ENCODE measurements around the gene DMKN. TPM values are rescaled to one million over a fixed set of nuclear protein-coding genes. Genes with fewer than 3 reads are reported as not detected.

DMKN gene
- total RNA-seq, 3 donors from 2014 or later (not counting 1 experiment from before 2014, with no cell fraction given) = 10.7 to 15.3 (median 11.3) TPM

DNA sequence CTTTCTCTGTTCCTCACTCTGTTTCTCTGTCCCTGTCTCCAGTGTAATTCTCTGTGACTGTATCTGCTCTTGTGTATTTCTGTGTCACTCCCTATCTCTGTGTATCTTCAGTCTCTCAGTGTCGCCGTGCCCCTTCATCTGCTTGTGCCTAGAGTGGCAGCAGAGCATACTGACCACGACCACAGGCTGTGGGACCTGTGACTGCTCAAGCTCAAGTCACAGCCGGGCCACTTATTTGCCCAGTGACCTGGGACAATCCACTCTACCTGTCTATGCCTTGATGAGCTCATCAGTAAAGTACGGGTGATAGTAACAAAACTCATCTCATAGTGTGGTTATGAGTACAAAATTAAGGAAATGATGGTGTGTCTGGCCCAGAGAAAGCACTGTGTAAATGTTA is 40.6 kb upstream of the DMKN start:
- H3K4me1 ChIP-seq (ENCODE audit: control insufficient read depth, insufficient read depth, low read length) = peaks cover 20% of the 10 kb centered on the region
- H3K9me3 ChIP-seq (ENCODE audit: control insufficient read depth, insufficient read depth, low read length) = no peaks in the 10 kb centered on the region
- DNase-seq = no peak
- Mint-ChIP-seq H3K36me3 (no peaks in the 10 kb centered on the region), H3K4me1 (peaks cover 8 to 30% of the 10 kb centered on the region in 2 donors), H3K27ac (no peak overlapping the region), H3K4me3 (no peak overlapping the region), H3K27me3 (ENCODE audit: low read depth in 2 of 2) (peaks cover 0 to 29% of the 10 kb centered on the region in 2 donors), H3K9me3 (no peaks in the 10 kb centered on the region)
- WGBS (ENCODE audit: insufficient coverage) = 53% methylated on average over 5 of the region's 5 CpGs
- no peaks in the 10 kb centered on the region for H3K36me3 ChIP-seq (ENCODE audit: control insufficient read depth, insufficient read depth, low read length)
- H3K4me3 ChIP-seq (ENCODE audit: low read length) = no peak overlapping the region
- H3K27ac ChIP-seq (ENCODE audit: low read length) = no peak overlapping the region
- no peak for ATAC-seq
- intact Hi-C loops (cut with micrococcal nuclease) = no loop called here
- H3K27me3 ChIP-seq (ENCODE audit: control insufficient read depth, insufficient read depth, low read length) = peaks cover 13% of the 10 kb centered on the region
- TF ChIP-seq, protein P1, sequence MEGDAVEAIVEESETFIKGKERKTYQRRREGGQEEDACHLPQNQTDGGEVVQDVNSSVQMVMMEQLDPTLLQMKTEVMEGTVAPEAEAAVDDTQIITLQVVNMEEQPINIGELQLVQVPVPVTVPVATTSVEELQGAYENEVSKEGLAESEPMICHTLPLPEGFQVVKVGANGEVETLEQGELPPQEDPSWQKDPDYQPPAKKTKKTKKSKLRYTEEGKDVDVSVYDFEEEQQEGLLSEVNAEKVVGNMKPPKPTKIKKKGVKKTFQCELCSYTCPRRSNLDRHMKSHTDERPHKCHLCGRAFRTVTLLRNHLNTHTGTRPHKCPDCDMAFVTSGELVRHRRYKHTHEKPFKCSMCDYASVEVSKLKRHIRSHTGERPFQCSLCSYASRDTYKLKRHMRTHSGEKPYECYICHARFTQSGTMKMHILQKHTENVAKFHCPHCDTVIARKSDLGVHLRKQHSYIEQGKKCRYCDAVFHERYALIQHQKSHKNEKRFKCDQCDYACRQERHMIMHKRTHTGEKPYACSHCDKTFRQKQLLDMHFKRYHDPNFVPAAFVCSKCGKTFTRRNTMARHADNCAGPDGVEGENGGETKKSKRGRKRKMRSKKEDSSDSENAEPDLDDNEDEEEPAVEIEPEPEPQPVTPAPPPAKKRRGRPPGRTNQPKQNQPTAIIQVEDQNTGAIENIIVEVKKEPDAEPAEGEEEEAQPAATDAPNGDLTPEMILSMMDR (IDR thresholded peaks at IDR 0.05) = no peak

DNA sequence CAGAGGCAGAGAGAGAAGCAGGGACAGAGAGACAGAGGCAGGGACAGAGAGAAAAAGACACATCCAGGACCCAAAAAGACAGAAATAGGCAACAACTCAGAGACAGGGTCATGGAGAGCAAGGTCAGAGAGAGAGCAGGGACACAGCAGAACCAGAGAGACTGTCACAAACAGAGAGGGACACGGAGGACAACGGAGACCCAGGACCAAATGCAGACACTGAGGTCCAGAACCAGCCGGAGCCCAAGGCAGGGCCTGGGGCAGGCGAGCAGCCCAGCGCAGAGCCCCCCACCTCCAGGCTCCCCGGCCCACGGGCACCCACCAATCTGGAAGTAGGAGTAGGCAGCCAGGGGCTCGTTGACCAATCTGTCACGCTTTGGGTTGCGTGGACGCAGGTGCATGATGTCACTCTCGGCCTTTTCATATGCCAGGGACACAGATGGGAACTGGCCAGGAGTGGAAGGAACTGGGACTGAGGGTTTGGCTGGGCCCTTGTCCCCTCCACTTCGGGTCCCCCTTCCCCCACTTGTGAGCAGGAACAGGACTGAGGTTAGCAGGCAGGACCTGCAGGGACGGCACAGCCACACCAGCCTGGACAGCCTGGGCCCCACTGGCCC is 40.0 kb upstream of the DMKN start:
- Mint-ChIP-seq H3K9me3 (no peaks in the 10 kb centered on the region), H3K27ac (no peak overlapping the region), H3K4me1 (peaks cover 14 to 32% of the 10 kb centered on the region in 2 donors), H3K36me3 (no peaks in the 10 kb centered on the region), H3K27me3 (ENCODE audit: low read depth in 2 of 2) (peaks cover 0 to 25% of the 10 kb centered on the region in 2 donors), H3K4me3 (no peak overlapping the region)
- intact Hi-C loops (cut with micrococcal nuclease) = no loop called here
- 73% methylated on average over 14 of the region's 14 CpGs for WGBS (ENCODE audit: insufficient coverage)
- Histone ChIP-seq H3K27ac (ENCODE audit: low read length) (no peak overlapping the region), H3K4me1 (ENCODE audit: control insufficient read depth, insufficient read depth, low read length) (peaks cover 15% of the 10 kb centered on the region), H3K9me3 (ENCODE audit: control insufficient read depth, insufficient read depth, low read length) (no peaks in the 10 kb centered on the region), H3K4me3 (ENCODE audit: low read length) (no peak overlapping the region), H3K27me3 (ENCODE audit: control insufficient read depth, insufficient read depth, low read length) (peaks cover 8% of the 10 kb centered on the region), H3K36me3 (ENCODE audit: control insufficient read depth, insufficient read depth, low read length) (no peaks in the 10 kb centered on the region)
- DNase-seq (no peak), ATAC-seq (no peak)
- TF ChIP-seq, protein P1 (IDR thresholded peaks at IDR 0.05) = no peak

DNA sequence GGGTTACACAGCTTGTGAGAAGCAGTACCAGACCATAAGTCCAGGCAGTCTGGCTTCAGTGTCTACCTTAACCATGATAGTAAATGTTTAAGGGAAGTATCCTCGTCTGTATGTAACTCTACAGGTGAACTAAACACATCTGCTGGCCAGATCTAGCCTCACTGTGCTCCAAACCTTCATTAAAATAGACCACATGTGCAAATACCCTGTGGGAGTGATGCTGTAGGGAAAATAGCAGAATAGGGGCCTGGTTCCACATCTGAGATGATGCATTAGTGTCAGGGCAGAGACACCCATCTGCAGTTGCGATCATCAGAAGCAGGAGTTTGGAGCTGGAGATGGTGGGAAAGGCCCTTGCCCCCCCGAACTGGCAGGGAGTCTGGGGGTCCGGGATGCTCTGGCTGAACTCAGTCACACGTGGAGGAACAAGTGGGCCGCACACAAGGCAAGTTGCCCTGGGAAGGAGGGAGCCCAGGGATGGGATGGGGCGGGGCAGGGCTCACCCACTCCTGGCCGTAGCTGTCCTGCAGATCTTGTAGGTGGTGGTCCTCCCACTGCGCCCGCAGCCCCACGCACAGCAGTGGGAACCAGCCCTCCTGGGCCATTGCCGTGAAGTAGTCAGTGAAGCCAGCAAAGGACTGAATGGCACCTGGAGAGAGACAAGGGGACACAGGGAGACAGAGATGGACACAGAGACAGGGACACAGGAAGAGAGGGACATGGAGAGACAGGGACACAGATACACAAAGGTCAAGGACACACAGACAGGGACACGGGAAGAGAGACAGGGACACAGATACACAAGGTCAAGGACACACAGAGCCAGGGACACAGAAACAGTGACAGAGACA is 39.3 kb upstream of the DMKN start:
- Histone ChIP-seq H3K4me3 (ENCODE audit: low read length) (no peak overlapping the region), H3K9me3 (ENCODE audit: control insufficient read depth, insufficient read depth, low read length) (no peaks in the 10 kb centered on the region), H3K4me1 (ENCODE audit: control insufficient read depth, insufficient read depth, low read length) (peaks cover 8% of the 10 kb centered on the region), H3K36me3 (ENCODE audit: control insufficient read depth, insufficient read depth, low read length) (no peaks in the 10 kb centered on the region), H3K27me3 (ENCODE audit: control insufficient read depth, insufficient read depth, low read length) (peaks cover 3% of the 10 kb centered on the region), H3K27ac (ENCODE audit: low read length) (no peak overlapping the region)
- no peak overlapping the region for H3K4me3 Mint-ChIP-seq
- TF ChIP-seq, protein P1 (IDR thresholded peaks at IDR 0.05) = no peak
- intact Hi-C loops (cut with micrococcal nuclease) = no loop called here
- peaks cover 16 to 28% of the 10 kb centered on the region in 2 donors for H3K4me1 Mint-ChIP-seq
- H3K27me3 Mint-ChIP-seq (ENCODE audit: low read depth in 2 of 2) = peaks cover 0 to 22% of the 10 kb centered on the region in 2 donors
- H3K36me3 Mint-ChIP-seq = no peaks in the 10 kb centered on the region
- H3K9me3 Mint-ChIP-seq = no peaks in the 10 kb centered on the region
- no peak overlapping the region for H3K27ac Mint-ChIP-seq
- ATAC-seq (no peak), DNase-seq (no peak)
- 82% methylated on average over 13 of the region's 13 CpGs for WGBS (ENCODE audit: insufficient coverage)

Data from natural killer cell (primary cell).